Measurements from ENCODE around the gene PCSK5.
A peak's percentile ranks its signal among the peaks of the same experiment; 100 is the strongest.
"Not testable (repeated sequence)": the region's sequence is repeated elsewhere in the genome, so short reads cannot be mapped to it uniquely, and the experiment has no call there.

PCSK5 gene

DNA sequence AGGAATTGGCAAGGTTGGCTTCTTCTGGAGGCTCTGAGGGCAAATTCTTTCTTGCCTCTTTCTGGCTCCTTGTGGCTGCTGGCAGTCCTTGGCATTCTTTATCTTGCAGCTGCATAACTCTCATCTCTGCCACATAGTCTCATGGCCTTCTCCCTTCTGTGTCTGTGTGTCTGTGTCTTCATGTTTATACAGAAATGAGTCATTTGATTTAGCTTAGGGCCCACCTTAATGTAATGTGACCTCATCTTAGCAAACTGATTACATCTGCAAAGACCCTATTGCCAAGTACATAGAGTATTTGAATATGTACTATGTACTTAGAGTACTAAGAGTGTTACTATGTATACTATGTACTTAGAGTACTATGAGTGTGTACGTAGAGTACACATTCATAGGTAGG lies 381.3 kb downstream of the PCSK5 start:
- no peak for DNase-seq

DNA sequence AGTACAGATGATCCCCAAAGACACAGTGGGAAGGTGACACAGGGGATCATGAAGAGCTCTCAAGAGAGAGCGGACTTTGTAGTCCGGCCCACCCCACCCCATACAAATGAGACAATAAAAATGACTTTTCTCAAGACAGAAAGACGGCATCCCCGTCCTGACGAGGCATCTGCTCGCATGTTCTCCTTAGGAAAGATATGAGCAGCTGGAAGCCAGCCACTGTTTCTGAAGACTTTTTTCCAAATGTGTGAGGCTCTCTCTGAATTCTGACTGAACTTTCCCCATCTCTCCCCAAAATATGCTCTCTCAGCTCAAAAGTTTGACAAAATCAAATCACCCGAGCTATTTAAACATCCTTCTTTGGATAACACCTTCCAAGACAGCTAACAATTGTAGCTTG lies 398.6 kb downstream of the PCSK5 start:
- DNase-seq: no peak

DNA sequence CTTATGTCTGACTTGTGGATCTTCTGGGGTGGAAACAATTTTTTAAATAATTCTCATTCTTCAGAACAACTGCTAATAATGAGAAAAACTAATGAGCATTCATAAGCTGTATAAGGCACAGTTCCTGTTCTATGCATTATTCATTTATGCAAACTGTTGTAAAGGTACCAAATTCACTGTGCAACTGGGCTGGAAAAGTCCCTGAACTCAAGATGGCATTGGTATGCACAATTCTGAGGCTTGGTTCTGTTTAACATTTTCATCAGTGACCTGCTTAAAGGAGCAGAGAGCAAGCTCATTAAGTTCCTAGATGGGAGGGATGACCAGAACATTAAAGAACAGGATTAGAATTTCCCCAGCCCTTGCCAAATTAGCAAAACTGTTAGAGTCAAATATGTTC lies 399.2 kb downstream of the PCSK5 start:
- DNase-seq: no peak

DNA sequence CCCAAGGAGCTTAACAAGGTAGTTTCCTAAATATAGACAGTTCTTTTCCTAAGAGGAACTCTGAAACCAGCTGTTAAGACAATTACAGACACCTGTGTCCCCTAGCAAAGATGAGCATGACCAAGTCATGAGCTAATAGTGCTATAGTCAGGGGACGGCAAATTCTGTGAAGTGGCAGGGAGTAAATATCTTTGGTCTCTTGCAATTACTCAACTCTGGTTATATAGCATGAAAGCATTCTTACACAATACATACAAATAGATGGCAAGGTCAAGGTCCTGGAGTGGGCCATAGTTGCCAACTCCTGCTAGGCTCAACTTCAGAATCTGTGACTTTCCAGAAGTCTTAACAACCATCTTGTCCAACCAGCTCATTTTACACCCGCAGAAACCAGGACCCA lies 400.1 kb downstream of the PCSK5 start:
- no peak for DNase-seq

DNA sequence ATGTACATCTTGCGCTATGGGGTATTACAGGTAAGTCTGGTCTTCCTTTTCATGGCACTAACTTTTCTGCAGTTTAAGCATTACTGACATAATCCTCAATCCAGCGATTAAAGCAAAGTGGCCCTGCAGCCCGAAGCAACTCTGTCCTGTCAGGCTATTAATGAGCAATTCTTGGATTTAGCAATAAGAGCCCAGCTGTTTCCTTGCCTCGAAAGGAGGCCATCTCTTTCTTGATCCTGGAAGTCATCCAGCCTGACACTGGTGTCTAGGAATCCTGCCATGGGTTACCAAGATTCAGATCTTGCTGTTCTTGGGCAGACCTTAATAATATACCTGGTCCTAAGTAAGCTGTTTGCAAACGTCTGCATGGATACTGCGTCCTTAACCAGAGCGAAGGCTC lies 401.8 kb downstream of the PCSK5 start:
- no peak for DNase-seq

DNA sequence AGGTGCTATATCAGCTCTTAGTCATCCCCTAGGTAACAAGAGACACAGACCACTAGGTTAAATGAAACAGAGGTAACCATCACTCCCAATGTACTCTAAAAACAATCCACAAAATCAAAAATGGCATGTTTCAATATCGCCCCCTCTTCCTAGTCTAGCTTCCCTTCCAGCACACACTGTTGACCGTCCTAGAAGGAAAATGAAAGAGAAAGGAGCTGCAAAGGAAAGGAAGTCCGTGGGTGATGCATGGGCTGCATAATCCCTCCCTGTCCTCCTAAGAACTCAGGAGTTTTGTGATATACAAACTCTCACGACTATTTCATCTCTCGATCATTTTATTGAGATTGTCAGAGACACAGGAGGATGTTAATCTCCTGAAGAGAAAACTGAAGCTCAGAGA lies 402.2 kb downstream of the PCSK5 start:
- DNase-seq: no peak

DNA sequence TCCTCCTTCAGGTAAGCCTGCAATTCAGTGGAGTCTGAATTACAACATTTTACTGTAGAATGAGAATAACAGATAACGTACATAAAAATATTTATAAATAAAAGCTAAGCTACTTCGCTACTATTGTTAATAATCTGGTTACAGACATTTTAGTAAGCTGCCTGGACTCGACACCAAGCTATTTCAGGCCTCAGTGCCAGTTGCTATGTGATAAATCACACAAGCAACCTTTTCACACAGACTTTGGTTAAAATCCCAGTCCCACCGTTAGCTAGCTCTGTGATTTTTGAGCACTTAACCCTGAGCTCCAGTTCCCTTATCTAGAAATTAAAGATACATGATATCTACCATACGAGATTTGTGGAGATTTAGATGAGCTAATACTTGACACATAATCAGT lies 403.8 kb downstream of the PCSK5 start:
- no peak for DNase-seq

DNA sequence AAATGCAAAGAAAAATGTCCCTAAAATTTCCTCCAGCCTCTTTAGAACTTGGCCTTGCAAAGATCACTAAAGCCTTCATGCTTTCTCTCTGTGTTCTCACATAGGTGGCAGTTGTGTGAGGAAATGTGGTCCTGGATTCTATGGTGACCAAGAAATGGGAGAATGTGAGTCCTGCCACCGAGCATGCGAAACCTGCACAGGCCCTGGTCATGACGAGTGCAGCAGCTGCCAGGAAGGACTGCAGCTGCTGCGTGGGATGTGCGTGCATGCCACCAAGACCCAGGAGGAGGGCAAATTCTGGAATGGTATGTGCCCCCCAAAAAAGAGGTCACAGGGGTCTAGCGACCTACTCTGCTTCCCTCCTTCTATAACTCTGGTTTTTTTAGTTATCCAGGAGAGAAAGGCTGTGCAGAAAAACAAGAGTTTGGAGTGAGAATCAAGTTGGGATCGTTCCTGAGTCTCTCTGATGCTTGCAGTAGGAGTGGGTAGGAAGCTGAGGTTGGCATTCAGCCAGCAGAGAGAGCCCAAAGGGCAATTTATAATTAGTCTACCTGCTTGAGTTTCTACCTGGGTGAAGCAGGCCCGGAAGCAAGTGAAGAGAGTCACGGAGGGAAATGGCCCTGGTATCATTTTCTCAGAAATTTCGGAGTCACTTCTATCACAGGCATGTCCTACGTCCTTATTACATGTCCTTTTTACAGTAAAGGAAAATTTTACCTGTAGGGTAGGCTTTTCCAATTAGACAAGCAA lies 406.3 kb downstream of the PCSK5 start:
- DNase-seq: no peak

DNA sequence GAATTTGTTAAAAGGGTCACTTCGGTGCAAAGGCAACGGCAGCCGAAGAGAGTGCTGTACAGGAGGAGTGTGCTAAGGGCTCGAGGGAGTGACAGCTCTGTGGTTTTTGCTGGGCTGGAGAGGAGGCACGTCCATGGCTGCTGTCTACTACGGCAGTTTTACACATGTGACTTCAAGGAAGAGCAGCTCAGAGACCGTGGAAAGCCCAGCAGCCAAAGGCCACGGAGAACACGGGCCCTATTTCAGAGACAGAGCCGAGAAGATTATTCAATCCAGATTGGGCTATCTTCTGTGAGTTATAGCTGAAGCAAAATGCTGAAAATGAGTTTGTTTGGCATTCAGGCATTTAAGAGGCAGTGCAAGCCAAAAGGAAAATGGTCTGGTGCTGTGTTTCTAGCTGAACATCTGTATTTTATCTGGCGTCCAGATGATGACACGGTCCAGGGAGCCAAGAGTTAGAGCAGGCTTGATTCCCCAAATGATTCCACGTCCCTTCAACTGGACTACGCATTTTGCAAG lies 407.3 kb downstream of the PCSK5 start:
- DNase-seq: no peak

DNA sequence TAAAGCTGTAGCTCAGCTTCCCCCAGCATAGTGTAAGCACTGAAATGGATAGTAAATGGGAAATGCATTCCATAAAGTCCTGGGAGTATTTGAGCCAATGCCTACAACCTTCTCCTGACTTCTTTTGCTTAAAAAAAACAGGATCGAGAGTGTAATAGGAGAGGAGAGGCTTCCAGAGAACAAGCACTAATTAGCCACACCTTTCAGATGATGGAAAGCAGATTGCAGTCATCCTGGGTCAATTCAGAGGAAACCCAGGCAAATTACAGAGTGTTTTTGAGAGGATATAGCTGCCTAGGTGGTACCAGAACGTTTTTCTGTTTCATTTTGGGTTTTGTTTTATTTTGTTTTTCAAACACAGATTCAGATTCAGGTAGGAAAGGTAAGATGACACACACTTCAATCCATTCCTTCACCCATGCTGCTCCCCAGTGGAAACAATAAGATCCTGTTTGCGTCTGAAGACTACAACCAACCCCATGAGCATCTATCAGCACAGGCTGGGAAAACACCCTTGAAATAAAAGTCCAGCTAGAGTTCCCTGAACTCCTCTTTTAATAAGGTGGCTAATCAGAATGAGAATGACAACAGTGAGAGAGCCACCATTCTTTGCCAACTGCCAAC lies 408.2 kb downstream of the PCSK5 start:
- no peak for DNase-seq

DNA sequence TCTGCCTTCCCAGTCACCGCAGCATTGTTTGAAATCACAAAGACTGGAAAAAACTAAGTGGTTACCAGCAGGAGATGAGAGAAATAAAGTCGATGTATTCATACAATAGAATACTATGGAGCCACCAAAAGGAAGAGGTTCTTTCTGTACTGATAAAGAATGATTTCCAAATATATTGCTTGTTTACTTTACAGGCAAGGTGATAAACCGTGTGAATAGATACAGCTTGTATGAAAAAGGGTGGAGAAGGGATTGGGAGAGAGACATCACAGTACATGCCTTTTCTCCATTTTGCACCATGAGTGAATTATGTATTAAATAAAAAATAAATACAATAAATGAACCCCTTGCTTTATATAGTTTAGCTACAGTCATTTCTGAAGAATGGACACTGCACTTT lies 412.1 kb downstream of the PCSK5 start:
- no peak for DNase-seq

DNA sequence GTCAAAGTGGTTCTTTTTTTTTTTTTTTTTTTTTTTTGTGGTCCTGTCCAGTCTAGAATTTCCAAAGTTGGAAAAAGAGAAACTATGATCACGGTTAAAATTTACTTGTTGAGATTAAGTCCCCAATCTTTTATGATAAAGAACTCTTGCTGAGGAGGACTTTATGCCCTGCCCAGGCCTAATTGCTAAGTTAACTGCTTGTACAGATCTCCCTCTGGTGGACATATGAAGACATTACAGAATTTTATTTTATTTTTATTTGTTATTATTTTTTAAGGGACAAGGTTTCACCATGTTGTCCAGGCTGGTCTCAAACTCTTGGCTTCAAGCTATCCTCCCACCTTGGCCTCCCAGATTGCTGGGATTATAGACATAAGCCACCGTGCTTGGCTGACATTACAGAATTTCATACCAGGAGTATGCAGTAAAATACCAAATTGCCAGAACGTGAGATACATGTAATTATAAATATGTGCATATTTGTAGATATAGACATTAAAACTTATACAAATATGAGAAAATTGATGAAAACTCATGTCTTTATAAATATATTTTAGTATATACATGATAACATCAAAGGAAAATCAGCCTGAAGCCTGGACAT lies 412.6 kb downstream of the PCSK5 start:
- peak in 1 of 2 donors; percentile 23 for DNase-seq

DNA sequence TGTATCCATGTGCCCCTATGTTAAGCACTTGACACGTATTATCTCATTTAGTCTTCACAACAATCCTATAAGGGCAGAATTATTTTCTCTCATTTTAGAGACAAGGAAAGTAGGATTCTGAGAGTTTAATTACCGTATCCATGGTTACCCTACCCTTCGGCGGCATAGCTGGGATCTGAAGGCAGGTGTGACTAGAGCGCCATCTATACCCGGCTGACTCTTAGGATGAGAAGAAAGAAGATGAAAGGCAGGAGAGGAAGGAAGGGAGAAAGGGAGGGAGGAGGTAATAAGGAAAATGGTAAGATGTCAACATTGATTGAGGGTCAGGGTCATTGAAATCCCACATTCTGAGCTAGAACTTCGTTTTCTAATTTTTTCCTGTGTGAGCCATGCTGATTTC lies 416.6 kb downstream of the PCSK5 start:
- not testable (repeated sequence) for DNase-seq

DNA sequence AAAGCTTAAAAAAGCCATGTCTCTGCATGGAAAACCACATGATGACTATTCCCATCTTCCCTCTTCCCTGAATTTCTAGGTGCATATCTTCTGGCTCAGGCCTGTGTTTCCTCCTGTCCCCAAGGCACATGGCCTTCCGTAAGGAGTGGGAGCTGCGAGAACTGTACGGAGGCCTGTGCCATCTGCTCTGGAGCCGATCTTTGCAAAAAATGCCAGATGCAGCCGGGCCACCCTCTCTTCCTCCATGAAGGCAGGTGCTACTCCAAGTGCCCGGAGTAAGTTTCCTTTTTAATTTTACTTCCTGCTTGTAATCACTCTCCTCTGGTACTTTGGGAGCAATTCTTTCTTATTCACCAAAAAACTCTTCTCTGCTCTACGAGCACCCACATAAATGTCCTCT lies 420.1 kb downstream of the PCSK5 start:
- no peak for DNase-seq

DNA sequence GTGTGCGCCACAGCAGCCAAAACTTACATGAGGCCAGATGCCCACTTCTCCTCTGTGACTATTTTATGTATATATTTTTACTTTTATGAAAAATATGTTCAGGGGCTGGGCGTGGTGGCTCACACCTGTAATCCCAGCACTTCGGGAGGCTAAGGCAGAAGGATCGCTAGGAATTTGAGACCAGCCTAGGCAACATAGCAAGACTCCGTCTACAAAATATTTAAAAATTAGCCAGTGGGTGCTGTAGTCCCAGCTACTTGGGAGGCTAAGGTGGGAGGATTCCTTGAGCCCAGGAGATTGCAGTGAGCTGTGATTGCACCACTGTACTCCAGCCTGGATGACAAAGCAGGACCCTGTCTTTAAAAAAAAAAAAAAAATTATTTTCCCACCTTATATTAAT lies 420.5 kb downstream of the PCSK5 start:
- DNase-seq: no peak

DNA sequence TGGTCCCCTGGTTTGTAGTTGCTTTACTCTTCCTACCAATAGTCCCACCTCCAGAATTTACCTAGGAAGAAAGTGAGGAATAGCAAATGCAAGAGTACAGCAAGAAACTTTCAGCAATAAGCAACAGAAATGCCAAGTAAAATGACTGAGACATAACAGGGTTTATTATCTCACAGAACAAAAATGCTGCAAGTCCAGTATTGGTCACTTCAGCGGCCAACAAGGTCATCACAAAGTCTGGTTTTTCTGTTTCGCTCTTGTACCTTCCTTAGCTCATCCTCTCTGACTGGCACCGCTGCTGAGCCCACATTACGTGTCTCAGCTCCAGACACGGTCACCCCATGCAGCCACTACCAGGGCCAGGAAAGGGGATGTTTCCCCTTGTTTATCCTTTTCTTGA lies 421.1 kb downstream of the PCSK5 start:
- no peak for DNase-seq

DNA sequence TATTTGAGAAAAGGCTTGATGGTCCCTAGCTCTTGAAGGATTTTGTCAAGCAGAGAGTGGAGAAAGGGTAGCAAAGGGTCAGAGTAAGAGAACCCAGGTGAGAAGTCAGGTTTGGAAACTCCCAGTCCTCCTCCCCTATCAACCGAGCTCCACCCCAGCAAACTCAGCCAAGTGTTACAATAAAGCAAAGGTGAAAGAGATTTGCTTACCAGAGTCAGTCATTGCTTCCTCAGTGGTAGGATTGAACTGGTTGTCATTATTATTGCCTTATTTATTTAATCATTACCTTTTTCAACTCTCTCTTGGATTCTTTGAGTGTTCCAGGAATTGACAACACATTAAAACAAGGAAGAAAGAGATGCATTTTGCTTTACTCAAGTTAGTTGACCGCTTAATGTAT lies 423.3 kb downstream of the PCSK5 start:
- DNase-seq: no peak

DNA sequence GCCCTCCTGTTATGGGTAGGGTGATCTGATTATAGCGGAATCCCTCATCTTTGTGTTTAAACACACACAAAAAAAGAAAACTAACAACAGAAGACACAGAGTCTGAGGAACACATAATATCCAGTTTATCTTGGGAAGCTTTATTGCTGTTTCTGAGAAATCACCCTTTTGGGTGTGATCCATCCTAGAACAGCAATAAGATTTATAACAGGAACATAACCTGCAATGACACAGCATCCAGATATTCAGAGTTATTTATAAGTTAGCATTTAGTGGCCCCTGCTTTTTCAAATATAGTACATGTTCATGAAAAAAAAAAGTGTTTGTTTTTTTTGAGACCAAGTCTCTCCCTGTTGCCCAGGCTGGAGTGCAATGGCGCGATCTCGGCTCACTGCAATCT lies 423.8 kb downstream of the PCSK5 start:
- no peak for DNase-seq

DNA sequence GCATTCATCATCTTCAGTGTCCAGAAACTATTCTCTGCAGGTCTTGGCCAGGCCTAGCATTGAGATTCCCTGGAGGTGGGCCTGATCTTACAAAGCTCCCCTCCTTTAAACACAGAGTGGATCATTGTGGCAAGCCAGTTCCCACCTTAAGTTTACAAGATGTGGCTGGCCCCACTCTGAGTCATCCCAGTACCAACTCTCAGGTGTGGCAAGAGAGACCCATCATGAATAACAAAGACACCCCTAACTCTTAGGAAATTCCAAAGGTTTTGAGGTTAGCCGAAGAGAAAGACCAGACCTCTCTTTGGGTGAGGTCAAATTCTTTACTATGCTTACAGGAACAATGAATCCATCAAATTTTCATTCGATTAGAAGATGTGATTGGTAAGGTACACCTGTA lies 425.6 kb downstream of the PCSK5 start:
- no peak for DNase-seq

DNA sequence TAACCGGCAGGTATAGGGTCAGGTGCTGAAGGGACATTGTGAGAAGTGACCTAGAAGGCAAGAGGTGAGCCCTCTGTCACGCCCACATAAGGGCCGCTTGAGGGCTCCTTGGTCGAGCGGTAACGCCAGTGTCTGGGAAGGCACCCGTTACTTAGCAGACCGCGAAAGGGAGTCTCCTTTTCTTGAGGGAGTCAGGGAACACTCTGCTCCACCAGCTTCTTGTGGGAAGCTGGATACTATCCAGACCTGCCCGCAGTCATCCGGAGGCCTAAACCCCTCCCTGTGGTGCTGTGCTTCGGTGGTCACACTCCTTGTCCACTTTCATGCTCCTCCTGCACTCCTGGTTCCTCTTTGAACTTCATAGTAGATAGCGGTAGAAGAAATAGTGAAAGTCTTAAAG lies 429.0 kb downstream of the PCSK5 start:
- DNase-seq: not testable (repeated sequence)

DNA sequence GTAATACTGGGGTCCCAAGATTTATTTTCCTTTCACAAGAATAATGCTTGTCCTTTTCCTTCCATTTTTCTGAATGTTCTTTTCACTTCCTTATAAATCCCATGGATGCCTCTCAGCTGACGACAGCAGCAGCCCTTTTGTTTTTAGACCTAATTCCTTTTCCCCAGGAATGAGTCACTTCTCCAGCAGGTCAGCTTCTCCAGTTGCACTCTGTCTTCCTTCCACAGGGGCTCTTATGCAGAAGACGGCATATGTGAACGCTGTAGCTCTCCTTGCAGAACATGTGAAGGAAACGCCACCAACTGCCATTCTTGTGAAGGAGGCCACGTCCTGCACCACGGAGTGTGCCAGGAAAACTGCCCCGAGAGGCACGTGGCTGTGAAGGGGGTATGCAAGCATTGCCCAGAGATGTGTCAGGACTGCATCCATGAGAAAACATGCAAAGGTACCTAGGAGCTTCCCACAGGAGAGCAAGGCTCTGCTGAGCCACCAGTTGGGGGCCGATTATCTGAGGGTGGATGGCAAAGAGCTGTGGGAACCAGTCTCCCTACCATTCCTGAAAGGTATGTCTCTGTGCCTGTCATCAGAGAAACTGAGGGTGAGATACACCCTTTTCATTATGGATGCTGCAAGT lies 430.8 kb downstream of the PCSK5 start:
- no peak for DNase-seq

DNA sequence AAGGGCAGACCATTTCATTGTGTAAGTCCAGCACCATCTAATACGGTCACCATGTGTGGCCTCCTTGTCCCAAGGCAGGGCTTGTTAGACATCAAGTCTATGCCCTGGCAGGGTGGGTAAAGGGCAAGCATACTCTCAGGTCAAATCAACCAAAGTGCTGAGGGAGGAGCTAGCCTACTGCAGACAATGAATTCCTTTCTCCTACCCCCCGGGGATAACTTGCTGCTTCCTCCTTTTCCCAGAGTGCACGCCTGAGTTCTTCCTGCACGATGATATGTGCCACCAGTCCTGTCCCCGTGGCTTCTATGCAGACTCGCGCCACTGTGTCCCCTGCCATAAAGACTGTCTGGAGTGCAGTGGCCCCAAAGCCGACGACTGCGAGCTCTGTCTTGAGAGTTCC lies 432.3 kb downstream of the PCSK5 start:
- DNase-seq: no peak

DNA sequence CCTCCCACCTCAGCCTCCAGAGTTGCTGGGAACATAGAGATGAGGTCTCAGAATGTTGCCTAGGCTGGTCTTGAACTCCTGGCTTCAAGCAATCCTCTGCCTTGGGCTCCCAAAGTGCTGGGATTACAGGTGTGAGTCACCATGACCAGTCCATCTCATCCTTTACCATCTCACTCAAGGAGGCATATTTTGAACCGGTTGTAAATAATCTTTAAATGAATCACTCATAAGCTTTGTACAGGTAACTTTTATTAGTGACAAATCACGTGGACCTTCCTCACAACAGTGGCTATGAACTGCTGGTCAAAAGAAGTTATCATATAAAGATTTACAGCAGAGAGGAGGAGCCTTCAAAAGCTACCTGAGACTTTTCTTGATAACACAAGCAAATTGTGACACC lies 433.0 kb downstream of the PCSK5 start:
- DNase-seq: no peak

DNA sequence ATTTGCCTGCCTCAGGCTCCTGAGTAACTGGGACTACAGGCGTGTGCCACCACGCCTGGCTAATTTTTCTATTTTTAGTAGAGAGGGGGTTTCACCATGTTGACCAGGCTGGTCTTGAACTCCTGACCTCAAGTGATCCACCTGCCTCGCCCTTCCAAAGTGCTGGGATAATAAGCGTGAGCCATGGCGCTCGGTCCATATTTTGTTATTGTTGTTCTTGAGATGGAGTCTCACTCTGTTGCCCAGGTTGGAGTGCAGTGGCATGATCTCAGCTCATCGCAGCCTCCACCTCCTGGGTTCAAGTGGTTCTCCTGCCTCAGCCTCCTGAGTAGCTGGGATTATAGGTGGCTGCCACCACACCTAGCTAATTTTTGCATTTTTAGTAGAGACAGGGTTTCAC lies 433.6 kb downstream of the PCSK5 start:
- DNase-seq: not testable (repeated sequence)
